Endometrial microvascular endothelial cells (primary cell): ENCODE measurements around the gene ATF6. TPM values are rescaled to one million over a fixed set of nuclear protein-coding genes. Genes with fewer than 3 reads are reported as not detected.

Experiments
- in situ Hi-C: cut with HindIII; loops from 2 replicates; pipeline ENCODE4 v1.10.0; 2017; ENCODE audit warnings: low sequenced_read_pairs, low pct_unique_long_range_greater_than_20kb; ENCODE audit errors: inconsistent ontology term
- total RNA-seq: library from RNA; depleted of rRNA; stranded (reverse); fragments of >200 nt; gene quantifications from one replicate; pipeline ENCODE4 v1.2.3, GENCODE V29; 2015; ENCODE audit errors: inconsistent ontology term

The ATF6 gene
- total RNA-seq, 1 donor from 2014 or later = 40.7 TPM

DNA sequence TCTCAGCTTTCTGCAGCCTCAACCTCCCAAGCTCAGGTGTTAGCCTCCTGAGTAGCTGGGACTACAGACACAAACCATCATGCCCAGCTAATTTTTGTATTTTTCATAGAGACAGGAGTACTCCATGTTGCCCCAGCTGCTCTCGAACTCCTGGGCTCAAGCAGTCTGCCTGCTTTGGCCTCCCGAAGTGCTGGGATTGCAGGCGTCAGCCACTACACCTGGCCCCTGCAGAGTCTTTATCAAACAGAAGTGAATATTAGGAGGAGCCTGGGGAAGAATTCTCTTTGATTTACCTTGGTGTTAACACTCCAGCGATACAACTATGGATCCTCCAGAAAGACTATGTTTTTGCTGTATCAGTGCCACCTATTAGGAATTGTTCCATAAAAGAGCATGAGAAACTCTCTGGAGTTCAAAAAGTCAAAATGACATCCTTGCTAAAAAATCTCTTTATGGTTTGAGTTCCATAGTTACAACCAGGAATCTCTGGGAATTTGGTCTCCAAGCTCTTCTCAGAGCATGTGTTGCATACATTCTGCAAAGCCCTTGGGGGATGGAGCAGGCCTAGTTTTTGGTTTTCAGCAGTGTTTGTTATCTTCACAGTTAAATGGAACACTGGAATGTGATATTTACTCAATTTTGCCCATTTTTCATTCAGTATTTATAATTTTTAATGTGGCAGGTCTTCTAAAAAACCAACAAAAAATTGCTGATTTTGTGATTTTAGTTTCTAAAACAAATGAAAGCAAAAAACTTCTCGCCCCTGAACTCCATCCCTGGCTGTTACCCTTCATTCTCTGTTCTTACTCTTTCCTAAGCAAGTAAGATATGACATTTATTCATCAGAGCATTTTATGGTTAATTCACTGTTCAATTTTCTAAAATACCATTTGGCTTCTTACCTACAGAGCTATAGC is 180.2 kb downstream of the ATF6 start:
- in situ Hi-C loops = no loop called here

DNA sequence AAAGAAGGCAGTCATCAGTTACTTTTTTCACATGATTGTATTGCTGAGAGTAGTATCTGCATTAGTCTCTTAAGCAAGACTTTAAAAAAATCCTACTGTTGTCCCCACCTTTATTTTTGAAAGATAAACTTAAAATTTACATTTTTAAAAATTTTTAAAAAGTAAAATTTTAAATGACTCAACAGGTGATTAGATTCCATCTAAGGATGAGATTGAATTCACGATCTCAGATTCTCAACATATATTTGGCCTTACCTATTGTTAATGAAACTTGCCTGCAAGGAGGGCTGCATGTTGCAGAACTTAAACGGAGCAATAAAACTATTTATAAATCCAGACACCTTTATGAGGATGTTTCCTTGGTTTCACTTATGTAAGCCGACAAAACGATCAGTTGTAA is 182.3 kb downstream of the ATF6 start:
- in situ Hi-C loops = no loop called here

DNA sequence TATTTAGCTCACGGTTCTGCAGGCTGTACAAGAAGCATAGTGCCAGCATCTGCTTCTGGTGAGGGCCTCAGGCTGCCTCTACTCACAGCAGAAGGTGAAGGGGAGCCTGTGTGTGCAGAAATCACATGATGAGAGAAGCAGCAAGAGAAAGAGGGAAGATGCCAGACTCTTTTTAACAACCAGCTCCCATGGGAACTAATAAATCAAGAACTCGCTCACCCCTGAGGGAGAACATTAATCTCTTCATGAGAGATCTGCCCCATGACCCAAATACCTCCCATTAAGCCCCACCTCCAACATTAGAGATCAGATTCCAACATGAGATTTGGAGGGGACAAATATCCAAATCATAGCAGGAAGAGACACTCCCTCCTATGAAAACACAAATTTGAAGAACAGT is 183.4 kb downstream of the ATF6 start:
- in situ Hi-C loops = no loop called here

DNA sequence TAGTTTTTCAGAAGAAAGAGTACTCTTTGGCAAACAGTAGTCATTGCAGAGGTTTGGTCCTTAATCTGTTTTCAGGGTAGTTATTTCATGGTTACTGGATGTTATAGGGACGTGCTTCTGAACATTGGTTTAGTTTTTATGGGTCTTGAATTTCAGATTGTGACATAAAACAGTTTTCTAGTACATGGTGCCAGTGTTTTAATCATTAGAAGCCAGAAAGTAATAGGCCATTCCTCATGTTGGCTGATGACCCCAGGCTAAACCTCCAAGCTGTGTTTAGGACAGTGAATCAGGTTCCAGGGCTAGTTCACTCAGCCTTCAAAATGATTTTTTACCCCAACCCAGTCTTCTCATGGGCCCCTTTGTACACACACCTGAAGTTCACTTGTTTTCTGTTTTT is 184.3 kb downstream of the ATF6 start:
- in situ Hi-C loops = no loop called here

DNA sequence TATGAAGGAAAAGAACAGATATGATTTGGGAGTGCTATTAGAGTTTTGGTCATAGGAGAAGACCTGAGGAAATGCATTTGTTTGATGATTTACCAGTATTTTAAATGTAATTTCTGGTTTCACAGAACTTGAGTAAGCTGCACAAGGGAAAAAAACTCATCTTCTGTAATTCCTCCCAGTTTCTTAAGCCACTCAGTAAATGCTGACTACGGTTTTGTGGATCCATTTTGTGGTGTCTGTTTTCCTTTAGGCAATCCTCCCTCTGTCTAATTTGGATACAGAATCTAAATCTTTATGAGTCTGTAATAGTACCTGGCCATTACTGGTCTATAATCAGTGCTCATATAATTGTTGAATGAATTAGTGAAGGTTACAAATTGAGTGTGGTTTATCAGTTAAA is 185.5 kb downstream of the ATF6 start:
- in situ Hi-C loops = no loop called here

DNA sequence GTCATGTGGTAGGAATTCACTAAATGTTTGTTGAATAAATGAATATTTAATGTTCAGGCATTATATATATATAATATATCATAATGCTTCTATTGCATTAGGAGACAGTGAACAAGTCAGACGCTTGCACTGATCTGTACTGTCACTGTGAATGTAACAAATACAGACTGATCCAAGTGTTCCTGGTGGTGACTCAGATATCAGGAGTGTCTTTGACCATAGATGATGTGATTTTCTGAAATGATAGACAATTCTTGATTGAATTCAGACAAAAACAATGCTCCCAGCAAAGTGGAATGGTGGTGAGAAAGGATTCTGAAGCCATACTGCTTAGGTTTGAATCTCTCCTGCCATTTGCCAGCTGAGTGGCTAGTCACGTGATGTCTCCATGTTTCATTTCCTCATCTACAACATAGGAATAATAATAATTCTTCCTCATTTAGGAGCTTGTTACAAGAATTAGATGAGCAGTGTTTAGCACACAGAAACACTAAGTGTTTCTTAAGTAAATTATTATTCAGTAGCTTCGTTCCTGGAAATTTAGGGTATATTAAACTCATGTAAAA is 186.6 kb downstream of the ATF6 start:
- in situ Hi-C loops = no loop called here

DNA sequence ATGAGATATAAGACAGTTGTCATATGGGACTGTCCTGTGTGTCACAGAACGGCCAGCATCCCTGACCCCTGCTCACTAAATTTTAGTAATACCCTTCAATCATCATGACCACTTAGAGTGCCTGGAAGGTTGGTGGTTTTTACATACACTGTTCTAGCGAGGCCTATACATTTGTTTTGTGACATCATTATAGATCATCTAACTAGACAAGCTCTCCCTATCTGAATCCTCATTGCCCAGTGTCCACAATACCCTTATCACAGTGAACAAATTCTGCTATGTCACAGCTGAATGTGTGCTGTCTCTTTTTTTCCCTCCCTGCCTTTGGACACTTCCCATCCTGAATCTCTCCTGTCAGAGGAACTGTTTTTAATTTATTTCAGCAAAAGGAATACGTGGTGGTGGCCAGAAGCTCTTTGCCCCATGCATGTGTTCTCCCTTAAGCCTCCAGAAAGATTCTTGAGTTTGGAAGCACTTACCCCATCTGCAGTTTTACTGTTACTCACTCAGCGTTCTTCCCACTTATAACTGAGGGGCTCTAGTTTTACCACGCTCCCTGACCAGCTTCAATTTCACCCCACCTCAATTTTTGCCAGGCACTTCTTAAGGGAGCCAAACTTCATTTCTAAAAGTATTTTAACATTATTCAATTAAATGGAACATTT is 187.3 kb downstream of the ATF6 start:
- in situ Hi-C loops = no loop called here

DNA sequence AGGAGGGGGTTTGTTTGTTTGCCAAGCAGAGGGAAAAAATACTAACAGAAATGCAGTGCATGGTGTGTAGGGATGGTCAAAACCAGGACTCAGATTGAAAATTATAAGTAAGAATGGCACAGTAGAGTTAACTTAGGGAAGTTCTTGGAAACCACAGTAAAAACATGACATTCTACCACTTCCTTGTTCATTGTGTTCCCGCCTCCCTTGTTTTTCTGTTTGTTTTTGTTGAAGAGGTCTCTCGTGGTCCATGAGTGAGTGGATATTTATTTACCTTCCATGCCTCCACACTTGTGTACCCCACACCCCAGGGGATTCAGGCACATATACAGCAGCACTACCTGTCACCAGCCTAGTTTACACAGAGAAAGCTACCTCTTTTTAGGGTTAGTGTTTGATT is 187.9 kb downstream of the ATF6 start:
- in situ Hi-C loops = no loop called here

DNA sequence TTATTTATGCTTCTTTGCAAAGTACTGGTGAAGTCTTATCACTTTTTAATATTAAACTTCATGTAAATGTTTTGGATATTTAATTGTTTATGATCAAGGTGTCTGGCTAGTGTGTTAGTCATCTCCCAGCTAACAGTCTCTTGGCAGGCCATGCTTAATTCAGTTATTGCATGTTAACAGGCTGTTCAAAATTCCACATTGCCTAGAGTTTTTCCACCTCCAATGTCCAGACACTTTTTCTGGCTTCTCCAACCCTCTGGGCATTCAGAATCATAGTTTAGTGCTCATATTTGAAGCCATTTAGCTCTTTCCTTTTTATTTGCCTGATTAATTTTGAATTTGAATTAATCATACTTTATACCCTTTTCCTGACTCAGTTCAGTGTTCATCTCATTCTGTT is 188.3 kb downstream of the ATF6 start:
- in situ Hi-C loops = no loop called here

DNA sequence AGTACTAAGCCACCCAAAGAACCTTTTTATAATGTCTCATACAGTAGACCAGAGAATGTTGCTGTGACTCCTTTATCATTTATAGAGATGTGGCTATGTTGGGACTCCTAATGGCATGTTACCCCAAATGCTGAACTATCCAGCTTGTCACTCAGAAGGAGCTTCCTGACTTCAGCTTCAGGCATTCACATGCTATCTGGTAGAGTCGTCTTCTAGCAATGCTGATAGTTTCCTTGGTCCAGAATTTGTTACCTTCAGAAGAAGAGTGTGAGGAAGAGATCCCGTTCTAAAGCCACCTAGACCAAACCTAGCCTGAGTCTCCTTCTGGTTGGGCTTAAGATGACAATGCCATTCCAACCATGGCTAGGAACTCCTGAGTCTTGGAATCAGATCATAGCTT is 189.5 kb downstream of the ATF6 start:
- in situ Hi-C loops = no loop called here

DNA sequence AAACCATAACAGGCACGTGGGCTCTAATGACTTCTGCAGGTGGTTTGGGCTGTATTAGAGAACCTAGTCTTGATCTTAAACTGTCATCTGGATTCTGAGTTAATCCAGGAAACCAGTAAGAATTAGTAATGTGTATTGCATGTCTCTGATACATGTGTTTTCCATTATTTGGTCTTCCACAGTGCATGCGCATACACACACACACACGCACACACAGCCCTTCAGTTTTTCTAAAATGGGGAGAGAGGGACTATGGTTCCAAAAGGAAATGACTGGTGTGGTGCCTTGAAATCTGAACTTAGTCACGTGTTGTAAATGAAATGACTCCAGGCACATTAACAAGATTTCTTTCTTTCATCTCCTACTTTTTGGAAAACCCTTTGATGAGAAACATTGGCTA is 190.0 kb downstream of the ATF6 start:
- in situ Hi-C loops = no loop called here

DNA sequence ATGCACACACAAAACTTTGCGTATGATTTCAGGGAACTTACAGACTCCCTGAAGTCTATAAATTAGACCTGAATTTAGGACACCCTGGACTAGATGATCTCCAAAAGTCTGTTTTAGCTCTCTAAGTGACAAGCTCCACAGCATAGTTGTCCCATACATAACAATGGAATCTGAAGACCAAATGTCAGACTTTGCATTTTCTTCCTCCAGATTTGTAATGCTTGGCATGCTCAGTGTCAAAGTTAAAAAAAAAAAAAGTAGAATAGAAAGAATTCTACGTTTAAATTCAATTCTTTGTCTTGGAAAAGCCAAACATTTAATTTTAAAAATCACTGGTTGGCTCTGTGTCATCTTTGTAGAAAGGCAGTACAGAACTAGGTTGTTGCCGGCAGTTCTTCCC is 190.8 kb downstream of the ATF6 start:
- in situ Hi-C loops = no loop called here

DNA sequence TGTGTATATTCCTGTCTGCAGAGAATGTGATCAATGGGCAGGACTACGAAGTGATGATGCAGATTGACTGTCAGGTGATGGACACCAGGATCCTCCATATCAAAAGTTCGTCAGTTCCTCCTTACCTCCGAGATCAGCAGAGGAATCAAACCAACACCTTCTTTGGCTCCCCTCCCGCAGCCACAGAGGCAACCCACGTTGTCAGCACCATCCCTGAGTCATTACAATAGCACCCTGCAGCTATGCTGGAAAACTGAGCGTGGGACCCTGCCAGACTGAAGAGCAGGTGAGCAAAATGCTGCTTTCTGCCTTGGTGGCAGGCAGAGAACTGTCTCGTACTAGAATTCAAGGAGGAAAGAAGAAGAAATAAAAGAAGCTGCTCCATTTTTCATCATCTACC is 192.3 kb downstream of the ATF6 start:
- in situ Hi-C loops = no loop called here

DNA sequence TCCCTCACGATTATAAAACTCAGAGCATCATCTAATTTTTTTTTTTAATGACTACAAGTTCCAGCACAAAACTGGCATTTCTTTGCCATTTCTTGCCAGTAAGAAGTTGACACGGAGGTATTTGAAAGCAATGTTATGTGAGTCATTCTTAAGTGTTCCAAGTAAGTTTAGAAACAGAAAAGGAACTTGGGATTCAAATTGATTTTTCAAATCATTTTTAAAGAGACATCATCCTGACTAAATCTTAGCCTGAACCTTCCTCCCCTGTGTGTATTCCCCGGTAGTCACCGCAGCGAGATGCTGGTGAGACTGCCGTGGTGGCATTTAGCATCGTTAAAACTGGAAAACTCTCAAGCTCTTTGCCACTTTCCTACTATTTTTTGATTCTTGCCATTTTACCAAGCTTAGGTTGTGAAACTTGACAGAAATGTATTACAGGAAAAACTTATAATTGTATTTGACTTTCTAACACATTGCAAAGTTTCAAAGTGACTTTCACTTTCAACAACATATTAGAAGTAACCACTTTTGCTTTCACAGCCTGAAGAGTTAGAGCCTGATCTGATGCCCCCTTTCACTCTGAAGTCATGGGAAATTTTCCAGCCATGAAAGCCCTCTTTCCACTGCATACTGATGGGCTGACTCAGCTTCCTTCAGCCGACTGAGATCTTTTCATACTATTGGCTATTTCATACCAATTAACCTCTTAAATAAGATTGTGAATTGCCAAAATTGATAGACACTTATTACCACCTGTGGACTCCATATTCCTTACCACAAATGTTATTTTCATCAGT is 196.2 kb downstream of the ATF6 start:
- in situ Hi-C loops = no loop called here

DNA sequence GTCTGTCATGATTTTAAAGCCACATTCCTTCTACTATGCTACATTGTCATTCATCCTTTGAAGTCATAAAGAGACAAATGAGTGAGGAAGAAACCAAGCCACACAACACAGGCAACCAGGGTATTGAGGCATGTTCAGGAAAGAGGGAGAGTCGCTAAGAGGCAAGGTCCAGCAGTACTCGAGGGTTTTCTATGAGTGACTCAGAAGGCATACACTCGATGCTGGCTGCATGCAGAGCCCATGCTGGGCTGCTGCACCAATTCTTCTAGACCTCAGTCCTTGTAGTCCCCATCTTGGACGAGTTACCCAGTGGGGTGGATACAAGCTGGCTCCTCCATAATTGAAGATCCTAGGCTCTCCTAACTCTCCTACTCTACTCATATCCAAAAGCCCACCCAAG is 199.9 kb downstream of the ATF6 start:
- in situ Hi-C loops = no loop called here

DNA sequence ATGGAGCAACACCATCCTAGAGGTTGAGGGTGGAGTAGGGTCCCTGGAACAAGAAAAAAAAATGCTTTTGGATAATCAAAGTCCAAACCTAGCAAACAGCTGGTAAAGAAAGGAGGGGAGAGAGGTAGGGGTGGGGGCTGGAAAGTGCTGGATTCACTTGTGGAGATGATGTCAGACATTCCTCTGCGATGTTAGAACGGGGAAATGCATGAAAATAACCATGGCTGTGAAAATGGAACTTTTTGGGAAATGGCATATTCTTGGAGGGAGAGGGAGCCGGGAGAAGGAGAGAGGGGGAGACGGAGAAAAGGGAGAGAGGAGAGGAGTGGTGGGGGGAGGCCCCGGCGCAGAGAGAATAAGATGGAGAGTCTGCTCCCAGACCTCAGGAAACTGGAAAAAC is 203.9 kb downstream of the ATF6 start:
- in situ Hi-C loops = no loop called here

DNA sequence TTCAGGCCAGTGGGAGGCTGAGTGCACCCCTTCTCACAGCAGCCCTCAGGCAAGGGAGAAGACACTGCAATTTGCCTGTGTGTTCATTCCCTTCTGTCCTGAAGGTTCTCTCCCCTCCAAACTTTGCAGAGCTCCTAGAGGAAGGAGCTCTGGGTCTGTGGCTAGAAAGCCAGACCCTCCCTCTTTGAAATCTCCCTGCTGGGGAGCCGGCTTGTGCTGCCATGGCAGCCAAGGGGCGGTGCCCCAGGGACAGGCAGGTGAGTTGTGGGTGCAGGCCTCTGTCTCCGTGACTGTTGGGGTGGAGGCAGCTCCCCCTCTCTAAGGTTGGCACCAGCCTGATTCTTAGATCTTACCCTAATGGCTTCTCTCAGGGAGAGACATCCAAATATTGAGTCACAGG is 204.5 kb downstream of the ATF6 start:
- in situ Hi-C loops = no loop called here

DNA sequence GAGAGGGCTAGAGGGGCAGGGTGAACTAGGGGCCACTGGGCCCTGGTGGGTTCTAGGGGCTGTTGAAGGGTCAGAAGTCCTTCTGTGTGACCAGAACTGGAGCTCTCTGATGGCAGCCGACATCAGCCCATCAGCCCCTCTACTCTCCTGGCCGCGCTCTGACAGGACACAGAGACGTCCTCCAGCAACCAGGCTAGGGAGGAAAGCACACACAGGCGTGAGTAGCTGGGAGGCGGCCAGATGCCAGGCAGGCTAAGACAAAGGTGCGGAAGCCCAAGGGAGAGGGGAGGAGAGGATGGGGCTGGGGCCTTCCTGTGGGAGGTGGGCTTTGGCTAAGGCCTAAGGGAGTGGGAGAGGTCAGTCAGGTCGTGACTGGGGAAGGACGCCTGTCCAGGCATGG is 206.7 kb downstream of the ATF6 start:
- in situ Hi-C loops = no loop called here
